ENCODE data around the gene PRKCD.

Gene PRKCD

DNA sequence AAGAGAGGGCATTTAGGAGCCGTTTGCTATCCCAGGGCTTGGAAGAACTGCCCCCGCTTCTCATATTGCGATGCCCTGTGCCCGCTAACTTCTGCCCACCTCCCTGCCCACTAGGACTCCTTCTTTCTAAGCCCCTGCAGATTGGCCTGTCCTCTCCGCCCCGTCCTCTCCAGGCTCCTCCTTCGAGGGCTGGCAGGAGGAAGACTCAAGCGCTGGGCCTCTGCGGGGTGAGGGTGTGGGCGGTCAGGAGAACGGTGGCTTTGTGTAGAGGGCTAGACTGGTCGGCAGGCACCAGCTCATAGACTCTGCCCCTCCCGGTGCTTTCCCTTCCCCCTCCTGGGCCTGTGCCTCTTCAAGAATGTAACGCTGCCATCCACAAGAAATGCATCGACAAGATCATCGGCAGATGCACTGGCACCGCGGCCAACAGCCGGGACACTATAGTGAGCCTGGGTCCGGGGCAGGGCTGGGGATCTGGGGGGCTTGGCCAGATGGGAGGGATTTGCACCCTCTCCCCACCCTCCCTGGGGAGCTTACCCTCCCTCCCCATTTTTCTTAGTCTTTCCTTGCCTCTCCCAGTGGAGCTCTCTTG lies 21.9 kb downstream of the PRKCD start:
- intact Hi-C loops (cut with DNase I): no loop called here
- DNase-seq: no peak

DNA sequence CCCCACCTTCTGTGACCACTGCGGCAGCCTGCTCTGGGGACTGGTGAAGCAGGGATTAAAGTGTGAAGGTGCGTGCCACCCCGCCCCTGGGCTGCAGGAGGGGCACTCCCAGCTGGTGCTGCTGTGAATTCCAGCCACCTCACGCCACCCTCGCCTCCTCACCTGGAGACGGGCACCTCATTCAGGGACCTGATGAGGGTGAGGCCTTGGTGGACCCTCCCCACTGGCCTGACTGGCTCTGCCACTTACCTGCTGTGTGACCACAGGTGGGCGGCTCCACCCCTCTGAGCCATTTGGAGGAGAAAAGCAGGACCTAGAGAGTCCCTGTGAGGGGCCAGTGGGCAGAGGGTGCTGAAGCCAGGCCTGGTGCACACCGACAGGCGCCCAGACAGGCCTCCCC lies 22.5 kb downstream of the PRKCD start:
- intact Hi-C loops (cut with DNase I): no loop called here
- DNase-seq: no peak

DNA sequence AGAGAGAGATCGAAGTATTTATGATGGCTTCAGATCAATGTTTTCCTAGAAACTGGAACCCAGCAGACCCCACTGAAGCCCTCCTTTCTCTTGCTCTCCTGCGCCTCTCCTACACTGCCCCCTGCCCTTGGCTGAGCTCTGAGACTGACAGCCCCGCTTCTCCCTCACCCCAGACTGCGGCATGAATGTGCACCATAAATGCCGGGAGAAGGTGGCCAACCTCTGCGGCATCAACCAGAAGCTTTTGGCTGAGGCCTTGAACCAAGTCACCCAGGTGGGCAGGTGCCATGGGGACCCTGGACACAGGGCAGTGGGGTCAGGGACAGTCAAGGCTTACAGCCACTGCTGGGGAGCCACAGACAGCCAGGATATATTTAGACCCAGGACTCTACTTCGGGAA lies 23.7 kb downstream of the PRKCD start:
- intact Hi-C loops (cut with DNase I): no loop called here
- DNase-seq: no peak

DNA sequence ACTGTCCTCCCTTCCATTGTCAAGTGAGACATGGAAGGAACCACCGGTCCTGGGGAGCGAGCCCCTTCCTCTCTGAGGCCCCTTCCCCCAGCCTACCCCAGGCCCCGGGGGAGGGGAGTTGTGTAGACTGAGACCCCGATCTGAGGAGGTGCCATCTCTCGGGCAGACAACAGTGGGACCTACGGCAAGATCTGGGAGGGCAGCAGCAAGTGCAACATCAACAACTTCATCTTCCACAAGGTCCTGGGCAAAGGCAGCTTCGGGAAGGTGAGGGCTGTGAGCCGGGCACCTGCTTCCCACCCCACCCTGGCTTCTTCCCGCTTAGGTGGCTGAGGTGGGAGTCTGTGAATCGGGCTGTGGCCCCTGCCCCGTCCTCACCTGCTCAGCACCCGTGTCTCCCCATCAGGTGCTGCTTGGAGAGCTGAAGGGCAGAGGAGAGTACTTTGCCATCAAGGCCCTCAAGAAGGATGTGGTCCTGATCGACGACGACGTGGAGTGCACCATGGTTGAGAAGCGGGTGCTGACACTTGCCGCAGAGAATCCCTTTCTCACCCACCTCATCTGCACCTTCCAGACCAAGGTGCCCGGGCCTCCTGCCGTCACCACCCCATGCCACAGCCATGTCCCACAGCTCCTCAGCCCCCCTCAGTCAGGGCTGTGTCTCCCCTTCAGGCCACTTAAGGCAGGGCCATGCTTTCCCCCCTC lies 24.9 kb downstream of the PRKCD start:
- no peak for DNase-seq
- intact Hi-C loops (cut with DNase I): no loop called here

DNA sequence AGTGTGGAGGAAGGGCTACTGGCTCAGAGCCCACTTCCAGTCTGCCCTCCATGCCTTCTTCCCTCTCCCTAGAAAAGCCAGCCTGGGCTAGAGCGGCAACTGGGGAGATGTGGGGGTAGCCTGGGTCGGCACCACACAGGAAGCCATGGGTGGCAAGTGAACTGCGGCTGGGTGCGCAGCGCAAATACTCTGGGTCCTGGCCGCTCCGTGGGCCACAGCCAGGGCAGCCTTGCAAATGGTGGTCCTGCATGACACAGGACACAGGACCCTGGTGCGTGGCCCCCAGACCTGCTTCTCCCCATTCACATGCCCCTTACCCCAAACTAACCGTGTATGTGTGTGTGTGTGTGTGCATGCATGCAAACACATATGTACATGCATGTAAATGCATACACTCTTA lies 25.7 kb downstream of the PRKCD start:
- intact Hi-C loops (cut with DNase I): no loop called here

DNA sequence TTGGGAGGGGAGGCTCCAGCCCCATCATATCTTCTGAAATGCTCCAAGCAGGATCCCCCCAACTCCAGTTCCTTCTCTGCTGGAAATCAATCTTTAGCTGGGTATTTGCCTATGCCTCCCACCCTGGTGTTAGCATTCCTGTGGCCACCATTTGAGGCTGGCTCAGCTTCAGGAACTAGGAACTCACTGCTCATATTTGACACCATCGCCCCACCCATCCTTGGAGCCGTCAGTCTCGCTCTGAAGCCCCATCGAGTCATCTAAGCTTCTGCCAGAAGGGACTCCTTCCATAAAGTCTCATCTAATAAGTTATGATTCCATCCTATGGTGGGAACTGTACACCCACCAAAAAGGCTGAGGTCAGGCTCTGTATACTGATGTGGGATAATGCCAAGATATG lies 26.4 kb downstream of the PRKCD start:
- DNase-seq: no peak
- intact Hi-C loops (cut with DNase I): no loop called here

More for the DNA sequence above, 25.7 kb downstream of the PRKCD start:
- no peak for DNase-seq

DNA sequence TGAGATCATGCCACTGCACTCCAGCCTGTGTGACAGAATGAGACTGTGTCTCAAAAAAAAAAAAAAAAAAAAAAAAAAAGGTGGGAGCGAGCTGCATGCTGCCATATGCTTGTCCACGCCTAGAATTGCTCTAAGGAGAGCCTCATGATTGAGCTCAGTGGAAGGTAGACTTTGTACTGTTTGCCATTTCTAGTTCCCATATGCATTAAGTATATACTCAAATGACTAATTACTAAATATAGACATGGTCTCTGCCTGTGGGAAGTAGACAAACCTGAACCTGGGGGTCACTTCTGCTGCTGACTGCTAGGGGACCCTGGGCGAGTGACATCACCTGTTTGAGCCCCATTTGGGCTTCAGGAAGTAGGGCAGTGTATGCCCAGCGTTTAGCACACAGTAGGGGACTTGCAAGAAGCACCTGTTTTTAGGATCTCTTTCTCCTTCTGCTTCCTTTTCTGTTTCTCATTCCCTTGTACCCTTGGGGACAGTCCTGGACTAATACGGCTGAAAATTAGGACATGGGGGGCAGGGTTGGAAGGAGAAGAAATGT lies 27.2 kb downstream of the PRKCD start:
- intact Hi-C loops (cut with DNase I): no loop called here
- no peak for DNase-seq

DNA sequence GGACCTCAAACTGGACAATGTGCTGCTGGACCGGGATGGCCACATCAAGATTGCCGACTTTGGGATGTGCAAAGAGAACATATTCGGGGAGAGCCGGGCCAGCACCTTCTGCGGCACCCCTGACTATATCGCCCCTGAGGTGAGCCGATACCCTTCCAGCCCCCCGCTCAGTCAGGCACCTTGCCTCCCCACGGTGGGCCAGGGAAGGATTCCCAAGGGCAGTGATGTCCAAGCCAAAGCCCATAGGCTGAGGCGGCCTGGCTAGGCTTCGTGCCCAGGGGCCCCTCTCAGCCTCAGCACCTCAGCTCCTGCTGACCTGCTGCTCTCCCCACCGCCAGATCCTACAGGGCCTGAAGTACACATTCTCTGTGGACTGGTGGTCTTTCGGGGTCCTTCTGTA lies 27.7 kb downstream of the PRKCD start:
- no peak for DNase-seq
- intact Hi-C loops (cut with DNase I): no loop called here

DNA sequence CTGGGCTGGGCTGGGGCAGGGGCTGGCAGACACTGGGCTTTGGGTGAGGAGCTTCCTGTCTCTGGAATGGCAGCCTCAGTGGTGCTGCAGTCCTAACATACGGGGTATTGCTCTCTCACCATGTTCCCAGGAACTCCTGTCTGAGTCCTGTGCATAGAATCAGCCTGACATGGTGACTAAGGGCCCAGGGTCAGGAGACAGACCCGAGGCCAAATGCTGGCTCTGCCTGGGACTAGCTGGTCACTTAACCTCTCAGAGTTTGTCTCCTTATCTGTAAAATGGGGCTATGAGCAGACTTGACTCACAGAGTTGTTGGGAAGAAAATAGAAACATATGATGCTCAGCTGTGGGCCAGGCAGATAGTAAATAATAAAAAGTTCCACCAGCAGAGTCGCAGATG lies 28.3 kb downstream of the PRKCD start:
- DNase-seq: no peak
- intact Hi-C loops (cut with DNase I): no loop called here

DNA sequence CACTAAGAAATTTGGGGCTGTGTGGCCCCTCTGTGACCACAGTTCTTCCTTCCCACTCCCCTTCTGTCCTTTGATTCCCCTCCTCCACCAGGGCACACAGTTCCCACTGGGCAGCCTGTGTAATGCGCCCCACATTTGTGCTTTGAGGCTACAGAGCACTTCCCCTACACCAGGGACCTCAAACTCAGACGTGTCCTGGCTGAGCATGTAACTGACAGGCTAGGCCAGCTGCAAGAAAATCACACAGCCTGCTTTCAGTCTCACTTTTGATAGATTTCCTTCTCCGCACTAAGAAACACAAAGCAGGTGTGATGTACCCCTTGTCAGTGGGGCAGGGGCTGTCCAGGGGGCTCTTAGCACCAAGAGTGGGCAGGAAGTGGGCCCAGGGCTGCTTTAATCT lies 29.6 kb downstream of the PRKCD start:
- DNase-seq: no peak
- intact Hi-C loops (cut with DNase I): no loop called here

DNA sequence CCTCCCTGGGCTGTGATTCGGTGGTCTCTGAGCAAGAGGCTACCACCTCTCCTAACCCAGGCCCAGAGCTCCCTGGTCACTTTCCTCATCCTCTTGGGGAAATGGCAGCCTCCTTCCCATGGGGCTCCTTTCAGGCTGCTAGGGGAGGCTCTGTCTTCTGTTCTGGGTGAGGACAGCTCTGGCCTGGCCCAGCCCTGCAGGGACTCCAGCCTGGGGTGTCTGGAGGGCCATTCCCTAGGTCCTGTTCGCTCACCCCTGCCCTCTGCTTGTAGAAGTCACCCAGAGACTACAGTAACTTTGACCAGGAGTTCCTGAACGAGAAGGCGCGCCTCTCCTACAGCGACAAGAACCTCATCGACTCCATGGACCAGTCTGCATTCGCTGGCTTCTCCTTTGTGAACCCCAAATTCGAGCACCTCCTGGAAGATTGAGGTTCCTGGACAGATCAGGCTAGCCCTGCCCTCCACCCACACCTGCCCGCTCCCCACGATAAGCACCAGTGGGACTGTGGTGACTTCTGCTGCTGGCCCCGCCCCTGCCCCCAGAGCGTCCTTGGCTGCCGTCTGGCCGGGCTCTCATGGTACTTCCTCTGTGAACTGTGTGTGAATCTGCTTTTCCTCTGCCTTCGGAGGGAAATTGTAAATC lies 30.9 kb downstream of the PRKCD start:
- intact Hi-C loops (cut with DNase I): no loop called here
- peak in 1 of 42 donors; percentile 6 for DNase-seq

DNA sequence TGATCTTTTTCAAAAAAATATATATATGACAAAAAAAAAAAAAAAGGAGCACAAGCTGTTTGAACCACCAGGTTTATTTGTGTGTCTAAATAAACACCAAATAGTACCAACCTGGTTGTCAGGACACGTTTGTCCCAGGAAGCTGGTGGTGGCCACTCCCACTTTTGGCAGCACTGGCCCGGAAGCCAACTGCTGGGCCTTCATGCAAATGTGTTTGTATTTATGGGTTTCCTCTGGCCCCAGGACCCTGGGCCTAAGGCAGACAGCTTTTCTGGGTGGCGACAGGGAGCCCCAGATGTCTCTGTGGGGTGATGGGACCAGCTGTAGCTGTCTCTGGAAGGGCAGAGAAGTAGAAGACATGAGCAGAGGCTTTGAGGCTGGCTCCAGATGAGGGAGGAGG lies 31.6 kb downstream of the PRKCD start:
- no peak for DNase-seq
- intact Hi-C loops (cut with DNase I): no loop called here

DNA sequence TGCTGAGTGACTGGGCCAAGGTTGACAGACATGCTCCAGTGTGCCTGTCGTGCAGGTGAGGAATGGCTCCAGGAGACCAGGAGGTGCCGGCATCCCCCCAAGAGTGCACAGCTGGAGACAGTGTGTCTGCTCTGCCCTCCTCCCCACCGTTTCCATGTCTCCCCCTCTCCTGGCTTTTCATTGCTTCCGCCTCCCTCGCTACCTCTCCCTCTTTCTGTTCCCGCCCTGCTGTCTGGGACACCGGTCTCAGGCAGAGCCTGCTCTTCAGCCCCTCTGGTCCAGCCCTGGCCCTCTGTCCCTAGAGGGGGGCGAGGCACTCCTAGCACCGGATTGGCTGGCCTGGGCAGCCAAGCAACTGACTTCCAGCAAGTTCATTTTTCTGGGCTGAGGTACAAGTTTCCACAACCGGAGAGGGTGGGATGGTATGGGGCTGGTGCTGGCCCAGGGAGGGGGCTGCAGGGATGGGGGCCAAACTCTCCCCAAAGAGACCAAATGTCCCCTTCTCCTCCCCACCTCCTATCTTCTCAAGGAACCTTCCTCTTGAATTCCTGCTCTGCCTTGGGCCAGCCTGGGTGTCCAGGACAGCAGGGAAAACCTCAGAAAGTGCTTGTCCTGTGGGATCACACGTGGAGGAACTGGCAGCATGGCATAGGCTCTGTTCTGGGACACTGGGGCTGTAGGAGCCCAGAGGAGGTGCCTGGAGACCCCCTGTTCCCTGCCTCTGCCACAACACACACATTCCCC lies 32.6 kb downstream of the PRKCD start:
- intact Hi-C loops (cut with DNase I): no loop called here
- no peak for DNase-seq

DNA sequence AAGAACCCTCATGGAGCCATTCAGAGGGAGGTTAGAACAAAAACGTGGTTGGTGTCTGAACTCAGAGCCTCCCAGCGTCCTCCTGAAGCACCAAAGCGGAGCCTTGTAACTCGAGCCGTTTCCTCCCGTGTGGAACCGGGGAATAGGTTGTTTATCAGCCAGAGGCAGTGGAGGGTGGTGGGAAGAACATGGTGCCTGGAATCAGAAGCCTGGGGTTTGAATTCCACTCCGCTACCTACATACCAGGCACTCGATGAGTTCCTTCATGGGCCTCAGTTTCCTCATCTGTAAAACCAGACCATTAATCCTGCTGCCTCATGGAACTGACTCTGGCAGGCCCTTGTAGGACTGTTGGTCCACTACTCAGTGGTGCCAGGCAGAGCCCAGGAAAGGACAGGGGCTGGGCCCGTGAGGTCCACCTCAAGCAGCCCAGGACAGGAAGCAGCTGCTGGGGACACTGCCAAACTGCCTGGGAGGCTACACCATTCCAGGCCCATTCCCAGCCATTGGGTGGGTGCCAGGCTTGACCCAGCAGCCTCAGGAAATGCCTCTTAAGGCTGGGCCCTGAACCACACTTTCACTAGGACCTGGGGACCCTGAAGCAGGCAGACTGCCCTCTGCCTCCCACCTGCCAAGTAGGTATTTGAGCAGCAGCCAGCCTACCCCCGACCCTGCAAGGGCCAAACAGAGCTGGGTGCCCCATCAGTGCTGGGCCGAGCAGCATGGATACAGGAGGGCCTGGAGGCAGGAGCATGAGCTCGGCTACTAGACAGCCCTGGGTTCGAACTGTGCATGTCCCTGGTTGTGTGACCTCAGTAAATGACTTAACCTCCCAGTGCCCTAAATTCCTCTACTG lies 33.4 kb downstream of the PRKCD start:
- DNase-seq: no peak
- intact Hi-C loops (cut with DNase I): loop anchor here (5.0 kb wide), 2 partner anchors 62 to 82 kb away; partner anchors contain the start of gene RFT1

DNA sequence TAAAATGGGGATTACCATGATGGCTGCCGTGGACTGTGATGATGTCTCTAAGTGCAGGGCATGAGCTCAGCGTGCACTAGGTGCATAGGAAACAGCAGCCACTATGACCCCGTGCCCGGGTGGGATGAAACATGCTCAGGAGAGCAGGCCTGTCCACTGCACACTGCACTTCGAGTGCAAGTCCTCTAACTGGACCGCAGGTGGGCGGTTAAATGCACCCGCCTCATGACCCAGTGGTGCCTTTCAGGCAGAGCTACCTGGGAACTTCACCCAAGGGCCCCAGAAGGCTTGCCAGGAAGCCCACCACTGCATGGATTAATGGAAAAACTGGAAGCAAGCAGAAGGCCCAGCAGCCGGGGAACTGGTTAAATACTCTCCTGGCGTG lies 34.0 kb downstream of the PRKCD start:
- no peak for DNase-seq
- intact Hi-C loops (cut with DNase I): loop anchor here (5.0 kb wide), 2 partner anchors 63 to 83 kb away; partner anchors contain the start of gene RFT1

DNA sequence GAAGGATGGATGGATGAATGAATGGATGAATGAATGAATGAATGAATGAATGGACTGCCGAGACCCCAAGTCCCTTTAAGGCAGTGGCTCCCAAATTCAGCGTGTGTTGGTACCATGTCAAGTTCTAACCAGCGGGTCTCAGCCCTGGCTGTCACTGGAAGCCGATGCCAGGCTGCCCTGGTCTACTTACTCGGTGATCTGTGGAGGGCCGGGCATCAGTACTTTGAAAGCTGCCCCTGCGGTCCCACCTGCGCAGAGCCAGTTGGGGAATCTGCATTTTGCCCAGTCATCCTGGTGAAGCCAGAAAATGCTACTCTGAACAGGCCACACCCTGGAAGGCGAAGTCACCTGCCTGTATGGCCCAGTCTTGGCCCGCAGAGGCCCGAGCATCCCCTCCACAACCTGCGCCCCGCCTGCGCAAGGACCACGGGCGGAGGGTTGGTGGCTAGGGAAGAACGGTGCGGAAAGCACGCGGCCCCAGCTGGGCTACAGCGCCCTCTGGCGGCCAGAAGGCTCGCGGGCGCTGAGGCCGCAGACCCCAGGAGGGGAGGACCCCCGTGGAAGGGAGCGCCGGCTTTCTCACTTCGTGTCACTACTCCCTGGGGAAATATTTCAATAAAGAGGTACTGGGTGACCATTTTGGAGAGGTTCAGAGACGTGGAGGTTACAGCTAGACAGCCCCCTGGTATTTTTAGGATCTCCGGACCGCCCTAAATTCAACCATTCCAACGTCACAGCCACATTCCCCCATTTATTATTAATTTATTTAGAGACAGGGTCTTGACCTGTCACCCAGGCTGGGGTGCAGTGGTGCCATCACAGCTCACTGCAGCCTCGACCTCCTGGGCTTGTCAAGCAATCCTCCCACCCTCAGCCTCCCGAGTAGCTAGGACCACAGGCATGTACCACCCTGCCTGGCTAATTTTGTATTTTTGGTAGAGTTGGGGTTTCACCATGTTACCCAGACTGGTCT lies 34.9 kb downstream of the PRKCD start:
- intact Hi-C loops (cut with DNase I): loop anchor here (5.0 kb wide), 2 partner anchors 64 to 84 kb away; partner anchors contain the start of gene RFT1
- peak in 30 of 42 donors; percentile 16 to 79 (median 52) for DNase-seq
